LNCAP (cell line): ENCODE measurements around the gene KCNQ2.

Experiments used
- CTCF ChIP-seq: fragments of 450-650 bp; IDR thresholded peaks from 2 replicates; pipeline ENCODE4 v1.5.1; 2017; ENCODE audit warnings: mild to moderate bottlenecking

The KCNQ2 gene

GRCh38 chr20:63356931-63357879 lies 115.2 kb downstream of the KCNQ2 start:
- TF ChIP-seq CTCF = no peak

DNA sequence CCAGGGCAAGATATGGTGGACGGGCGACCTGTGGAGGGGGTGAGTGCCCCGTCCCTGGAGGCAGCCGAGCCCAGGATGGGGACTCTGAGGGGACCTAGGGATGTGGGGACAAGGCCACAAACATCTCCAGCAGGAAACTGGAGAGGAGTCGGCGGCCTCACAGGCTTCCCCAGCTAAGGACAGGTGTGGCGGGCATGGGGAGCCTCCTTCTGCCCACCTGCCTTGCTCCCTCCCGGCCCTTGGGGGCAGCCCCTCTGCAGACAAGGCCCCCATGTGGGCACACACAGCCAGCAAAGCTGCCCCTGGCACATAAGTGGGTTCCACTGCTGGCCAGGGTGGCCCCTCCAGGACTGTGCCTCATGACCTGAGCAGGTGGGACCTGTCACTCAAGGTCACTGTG lies 115.9 kb downstream of the KCNQ2 start:
- TF ChIP-seq CTCF = no peak

GRCh38 chr20:63355781-63356295 lies 116.6 kb downstream of the KCNQ2 start:
- TF ChIP-seq CTCF = no peak

DNA sequence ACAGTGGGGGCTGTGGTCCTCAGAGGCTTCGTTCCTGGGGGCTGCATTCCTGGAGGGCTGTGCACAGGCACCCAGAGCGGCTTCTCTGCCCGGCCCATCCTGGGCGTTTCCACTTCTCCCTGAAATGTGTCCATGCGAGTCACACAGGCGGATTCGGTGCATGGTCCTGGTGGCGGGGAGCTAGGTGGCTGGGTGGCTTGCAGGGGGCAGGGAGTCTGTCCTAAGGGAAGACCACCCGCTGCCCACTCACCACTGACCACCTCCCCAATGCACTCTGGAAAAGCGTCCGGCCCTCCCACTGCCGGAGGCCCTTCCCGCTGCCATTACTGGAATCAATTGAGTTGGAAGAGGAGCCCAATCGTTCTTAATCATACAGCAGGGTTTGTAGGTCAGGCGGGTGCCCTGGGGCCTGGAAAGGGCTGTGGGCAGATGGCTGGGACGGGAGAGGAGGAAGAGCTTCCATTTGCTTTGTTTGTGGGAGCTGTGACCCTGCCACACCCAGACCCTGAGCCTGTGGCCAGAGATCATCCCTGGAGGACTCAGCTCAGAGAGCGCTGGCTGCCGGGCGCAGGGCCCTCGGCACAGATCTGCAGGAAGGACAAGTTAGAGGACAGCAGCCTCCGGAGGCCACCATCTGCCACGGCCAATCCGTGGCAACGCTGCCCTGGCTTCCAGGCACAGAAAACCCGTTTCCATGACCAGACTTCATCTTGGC lies 117.7 kb downstream of the KCNQ2 start:
- no peak for TF ChIP-seq CTCF

- TF ChIP-seq CTCF = no peak
These were observed 119.6 kb downstream of the KCNQ2 start for GRCh38 chr20:63352811-63353221.

DNA sequence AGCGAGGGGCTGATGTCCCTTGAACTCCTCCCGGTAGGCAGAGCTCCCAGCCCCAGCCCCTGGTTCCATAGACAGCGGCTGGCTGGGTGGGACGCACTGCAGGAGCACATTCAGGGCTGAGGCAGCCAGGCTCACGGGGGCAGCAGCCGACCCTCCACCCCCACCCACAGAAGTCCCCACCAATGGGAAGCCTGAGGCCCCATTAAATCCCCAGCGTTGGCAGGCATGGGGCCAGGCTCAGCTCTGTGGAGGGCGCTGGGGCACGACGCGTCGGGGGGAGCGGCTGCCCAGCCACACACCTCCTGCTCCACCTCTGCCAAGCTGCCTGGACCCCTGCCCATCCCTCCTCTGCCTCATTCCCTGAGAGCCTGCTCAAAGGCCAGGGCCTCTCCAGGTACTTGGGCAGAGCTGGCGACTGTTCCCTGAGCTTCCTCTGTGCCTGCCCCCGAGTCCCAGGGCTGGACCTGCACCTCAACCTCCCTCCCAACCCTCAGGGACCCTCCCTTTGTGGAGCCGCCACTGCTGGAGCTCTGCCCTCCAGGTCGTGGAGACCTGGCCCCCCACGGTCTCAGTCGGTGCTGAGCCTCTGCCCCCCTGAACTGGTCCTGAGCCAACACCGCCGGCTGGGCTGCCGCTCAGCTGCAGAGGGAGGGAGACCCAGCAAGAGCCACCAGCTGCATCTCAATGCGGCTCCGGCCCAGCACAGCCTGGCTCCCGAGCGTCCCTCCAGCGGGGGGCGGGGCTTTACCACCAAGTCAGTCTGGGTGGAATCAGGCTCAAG lies 120.5 kb downstream of the KCNQ2 start:
- TF ChIP-seq CTCF = no peak

GRCh38 chr20:63351326-63351700 lies 121.1 kb downstream of the KCNQ2 start:
- TF ChIP-seq CTCF = no peak
